ENCODE results near the gene NCAPD2.

- TF ChIP-seq, protein P1, sequence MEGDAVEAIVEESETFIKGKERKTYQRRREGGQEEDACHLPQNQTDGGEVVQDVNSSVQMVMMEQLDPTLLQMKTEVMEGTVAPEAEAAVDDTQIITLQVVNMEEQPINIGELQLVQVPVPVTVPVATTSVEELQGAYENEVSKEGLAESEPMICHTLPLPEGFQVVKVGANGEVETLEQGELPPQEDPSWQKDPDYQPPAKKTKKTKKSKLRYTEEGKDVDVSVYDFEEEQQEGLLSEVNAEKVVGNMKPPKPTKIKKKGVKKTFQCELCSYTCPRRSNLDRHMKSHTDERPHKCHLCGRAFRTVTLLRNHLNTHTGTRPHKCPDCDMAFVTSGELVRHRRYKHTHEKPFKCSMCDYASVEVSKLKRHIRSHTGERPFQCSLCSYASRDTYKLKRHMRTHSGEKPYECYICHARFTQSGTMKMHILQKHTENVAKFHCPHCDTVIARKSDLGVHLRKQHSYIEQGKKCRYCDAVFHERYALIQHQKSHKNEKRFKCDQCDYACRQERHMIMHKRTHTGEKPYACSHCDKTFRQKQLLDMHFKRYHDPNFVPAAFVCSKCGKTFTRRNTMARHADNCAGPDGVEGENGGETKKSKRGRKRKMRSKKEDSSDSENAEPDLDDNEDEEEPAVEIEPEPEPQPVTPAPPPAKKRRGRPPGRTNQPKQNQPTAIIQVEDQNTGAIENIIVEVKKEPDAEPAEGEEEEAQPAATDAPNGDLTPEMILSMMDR (IDR thresholded peaks at IDR 0.05 in 8 of 11, conservative IDR thresholded peaks at IDR 0.05 in 3 of 11) = no peak
- no peak for TF ChIP-seq POLR2A (IDR thresholded peaks at IDR 0.05)
Observed at GRCh38 chr12:6524648-6525047, 30.7 kb downstream of the NCAPD2 start.

Measured in spleen (tissue), 7 donors.